Activated T-helper 1 cell treated with anti-CD3 and anti-CD28 coated beads, Interleukin-12 subunit alpha, Interleukin-12 subunit beta, Interleukin-2, Interleukin-4 antibody, amounts not matched to agents 30 ng/mL and 10 ng/mL and 1 ng/mL, durations not matched to agents 14 hours and 24 hours and 36 hours (primary cell): ENCODE measurements around the gene POU6F1. TPM values are rescaled to one million over a fixed set of nuclear protein-coding genes. Genes with fewer than 3 reads are reported as not detected.
"Not testable (repeated sequence)": the region's sequence is repeated elsewhere in the genome, so short reads cannot be mapped to it uniquely, and the experiment has no call there.

Experiments
- DNase-seq: peaks from one replicate; pipeline ENCODE4 v3.0.0; 2021; ENCODE audit warnings: low spot score
- H3K27ac Mint-ChIP-seq: one replicate; pipeline ENCODE4 v1.8.0; 2021; ENCODE audit warnings: mild to moderate bottlenecking, mixed read lengths
- H3K27me3 Mint-ChIP-seq: one replicate; pipeline ENCODE4 v1.8.0; 2022; ENCODE audit warnings: mild to moderate bottlenecking, moderate library complexity, mixed read lengths; ENCODE audit not compliant: insufficient read depth
- H3K36me3 Mint-ChIP-seq: one replicate; pipeline ENCODE4 v1.8.0; 2021; ENCODE audit warnings: low read depth, mixed read lengths
- H3K4me1 Mint-ChIP-seq: one replicate; pipeline ENCODE4 v1.8.0; 2021; ENCODE audit warnings: low read depth, mixed read lengths
- H3K4me3 Mint-ChIP-seq: one replicate; pipeline ENCODE4 v1.8.0; 2021; ENCODE audit warnings: mild to moderate bottlenecking, moderate library complexity, mixed read lengths
- H3K9me3 Mint-ChIP-seq: one replicate; pipeline ENCODE4 v1.8.0; 2021; ENCODE audit warnings: mixed read lengths
- intact Hi-C: fragments of 100-400 bp; cut with micrococcal nuclease; formaldehyde crosslinking; loops from one replicate; pipeline ENCODE4 v1.15.1; 2024
- total RNA-seq: library from RNA; stranded (reverse); gene quantifications from 2 replicates; pipeline ENCODE4 v1.2.3, GENCODE V29; 2022

Gene POU6F1
- total RNA-seq: 5.2 and 6.7 TPM in 2 replicates

GRCh38 chr12:51217968-51218606 lies at the start of gene POU6F1:
Gene POU6F1, minus strand, starts transcription at chr12:51218062. Its CDS starts 11,226 bp downstream, at chr12:51206836.
- DNase-seq: peak; percentile 60
- Mint-ChIP-seq H3K27me3 (no peaks in the 10 kb centered on the region), H3K9me3 (no peaks in the 10 kb centered on the region), H3K4me3 (peak within 1 kb of the TSS; percentile 76), H3K27ac (peak within 1 kb of the TSS; percentile 56), H3K36me3 (no peaks in the 10 kb centered on the region), H3K4me1 (peaks cover 21% of the 10 kb centered on the region)
- intact Hi-C loops: loop anchor here (1.0 to 5.0 kb wide), 5 partner anchors 20 to 170 kb away; partner anchors contain the start of genes BIN2, CSRNP2, DAZAP2 and LETMD1

GRCh38 chr12:51265024-51265423 lies 47.2 kb upstream of the POU6F1 start:
- no peak for DNase-seq
- intact Hi-C loops: loop anchor here (1.0 to 5.0 kb wide), 4 partner anchors 57 to 218 kb away; partner anchors contain the start of genes BIN2, LETMD1 and TFCP2
- peaks cover 14% of the 10 kb centered on the region for H3K4me1 Mint-ChIP-seq
- no peaks in the 10 kb centered on the region for H3K9me3 Mint-ChIP-seq
- H3K4me3 Mint-ChIP-seq: no peak overlapping the region
- peaks cover 7% of the 10 kb centered on the region for H3K27me3 Mint-ChIP-seq
- H3K36me3 Mint-ChIP-seq: no peaks in the 10 kb centered on the region
- H3K27ac Mint-ChIP-seq: no peak overlapping the region

- Mint-ChIP-seq H3K36me3 (no peaks in the 10 kb centered on the region), H3K9me3 (no peaks in the 10 kb centered on the region), H3K4me1 (peaks cover 14% of the 10 kb centered on the region), H3K4me3 (no peak overlapping the region), H3K27ac (no peak overlapping the region), H3K27me3 (peaks cover 7% of the 10 kb centered on the region)
- no peak for DNase-seq
- intact Hi-C loops: no loop called here
Observed at GRCh38 chr12:51264297-51264696, 46.4 kb upstream of the POU6F1 start.

GRCh38 chr12:51263341-51263740 lies 45.5 kb upstream of the POU6F1 start:
- peaks cover 14% of the 10 kb centered on the region for H3K4me1 Mint-ChIP-seq
- H3K9me3 Mint-ChIP-seq: no peaks in the 10 kb centered on the region
- no peaks in the 10 kb centered on the region for H3K36me3 Mint-ChIP-seq
- H3K27me3 Mint-ChIP-seq: peaks cover 2% of the 10 kb centered on the region
- H3K27ac Mint-ChIP-seq: no peak overlapping the region
- H3K4me3 Mint-ChIP-seq: no peak overlapping the region
- no peak for DNase-seq
- intact Hi-C loops: no loop called here

GRCh38 chr12:51262758-51263177 lies 44.9 kb upstream of the POU6F1 start:
- no peak overlapping the region for H3K4me3 Mint-ChIP-seq
- H3K27ac Mint-ChIP-seq: no peak overlapping the region
- intact Hi-C loops: no loop called here
- no peak for DNase-seq
- peaks cover 14% of the 10 kb centered on the region for H3K4me1 Mint-ChIP-seq
- H3K27me3 Mint-ChIP-seq: peaks cover 2% of the 10 kb centered on the region
- no peaks in the 10 kb centered on the region for H3K36me3 Mint-ChIP-seq
- no peaks in the 10 kb centered on the region for H3K9me3 Mint-ChIP-seq

GRCh38 chr12:51259600-51259999 lies 41.7 kb upstream of the POU6F1 start:
- H3K27me3 Mint-ChIP-seq, H3K36me3 Mint-ChIP-seq, H3K4me1 Mint-ChIP-seq, H3K4me3 Mint-ChIP-seq, intact Hi-C loops, H3K27ac Mint-ChIP-seq, DNase-seq, H3K9me3 Mint-ChIP-seq: not testable (repeated sequence)

- no peak for DNase-seq
- no peak overlapping the region for H3K4me3 Mint-ChIP-seq
- intact Hi-C loops: no loop called here
- H3K27ac Mint-ChIP-seq: no peak overlapping the region
- no peaks in the 10 kb centered on the region for H3K9me3 Mint-ChIP-seq
- H3K27me3 Mint-ChIP-seq: no peaks in the 10 kb centered on the region
- no peaks in the 10 kb centered on the region for H3K4me1 Mint-ChIP-seq
- no peaks in the 10 kb centered on the region for H3K36me3 Mint-ChIP-seq
Observed at GRCh38 chr12:51254536-51254935, 36.7 kb upstream of the POU6F1 start.

GRCh38 chr12:51253276-51253675 lies 35.4 kb upstream of the POU6F1 start:
- intact Hi-C loops: no loop called here
- Mint-ChIP-seq H3K27me3 (no peaks in the 10 kb centered on the region), H3K27ac (no peak overlapping the region), H3K36me3 (peaks cover 2% of the 10 kb centered on the region), H3K4me1 (peaks cover 3% of the 10 kb centered on the region), H3K4me3 (no peak overlapping the region), H3K9me3 (no peaks in the 10 kb centered on the region)
- no peak for DNase-seq

- DNase-seq: no peak
- H3K27me3 Mint-ChIP-seq: no peaks in the 10 kb centered on the region
- no peak overlapping the region for H3K4me3 Mint-ChIP-seq
- no peaks in the 10 kb centered on the region for H3K9me3 Mint-ChIP-seq
- peak overlapping the region; percentile 36 for H3K27ac Mint-ChIP-seq
- H3K36me3 Mint-ChIP-seq: peaks cover 25% of the 10 kb centered on the region
- intact Hi-C loops: loop anchor here (2.0 kb wide), 1 partner anchor 23 kb away; the partner anchor contains the start of gene SMAGP
- H3K4me1 Mint-ChIP-seq: peaks cover 55% of the 10 kb centered on the region
Observed at GRCh38 chr12:51247523-51248206, 29.8 kb upstream of the POU6F1 start.

- peak overlapping the region; percentile 91 for H3K27ac Mint-ChIP-seq
- H3K4me1 Mint-ChIP-seq: peaks cover 63% of the 10 kb centered on the region
- intact Hi-C loops: loop anchor here (2.0 kb wide), 1 partner anchor 24 kb away; the partner anchor contains the start of gene SMAGP
- peak; percentile 26 for DNase-seq
- H3K9me3 Mint-ChIP-seq: no peaks in the 10 kb centered on the region
- no peaks in the 10 kb centered on the region for H3K27me3 Mint-ChIP-seq
- H3K36me3 Mint-ChIP-seq: peaks cover 33% of the 10 kb centered on the region
- peak overlapping the region; percentile 49 for H3K4me3 Mint-ChIP-seq
Observed at GRCh38 chr12:51246254-51246853, 28.5 kb upstream of the POU6F1 start.

- H3K9me3 Mint-ChIP-seq: no peaks in the 10 kb centered on the region
- peaks cover 40% of the 10 kb centered on the region for H3K36me3 Mint-ChIP-seq
- H3K4me3 Mint-ChIP-seq: no peak overlapping the region
- peak overlapping the region; percentile 91 for H3K27ac Mint-ChIP-seq
- H3K4me1 Mint-ChIP-seq: peaks cover 70% of the 10 kb centered on the region
- no peaks in the 10 kb centered on the region for H3K27me3 Mint-ChIP-seq
- intact Hi-C loops: loop anchor here (2.0 kb wide), 1 partner anchor 25 kb away; the partner anchor contains the start of gene SMAGP
- DNase-seq: no peak
Observed at GRCh38 chr12:51245476-51246253, 27.8 kb upstream of the POU6F1 start.

- no peaks in the 10 kb centered on the region for H3K27me3 Mint-ChIP-seq
- H3K4me1 Mint-ChIP-seq: peaks cover 81% of the 10 kb centered on the region
- no peaks in the 10 kb centered on the region for H3K9me3 Mint-ChIP-seq
- intact Hi-C loops: no loop called here
- no peak overlapping the region for H3K4me3 Mint-ChIP-seq
- no peak for DNase-seq
- H3K36me3 Mint-ChIP-seq: peaks cover 51% of the 10 kb centered on the region
- peak overlapping the region; percentile 42 for H3K27ac Mint-ChIP-seq
Observed at GRCh38 chr12:51244269-51244668, 26.4 kb upstream of the POU6F1 start.
